GM18870 (cell line): Measurements from ENCODE around the gene CEP44.
"Not testable (repeated sequence)": the region's sequence is repeated elsewhere in the genome, so short reads cannot be mapped to it uniquely, and the experiment has no call there.

ENCODE experiments used
- ATAC-seq: cut with Tn5 transposase; IDR thresholded peaks from one replicate; pipeline ENCODE4 v1.9.1; 2021; ENCODE audit warnings: moderate library complexity; ENCODE audit not compliant: unreplicated experiment

The CEP44 gene

DNA sequence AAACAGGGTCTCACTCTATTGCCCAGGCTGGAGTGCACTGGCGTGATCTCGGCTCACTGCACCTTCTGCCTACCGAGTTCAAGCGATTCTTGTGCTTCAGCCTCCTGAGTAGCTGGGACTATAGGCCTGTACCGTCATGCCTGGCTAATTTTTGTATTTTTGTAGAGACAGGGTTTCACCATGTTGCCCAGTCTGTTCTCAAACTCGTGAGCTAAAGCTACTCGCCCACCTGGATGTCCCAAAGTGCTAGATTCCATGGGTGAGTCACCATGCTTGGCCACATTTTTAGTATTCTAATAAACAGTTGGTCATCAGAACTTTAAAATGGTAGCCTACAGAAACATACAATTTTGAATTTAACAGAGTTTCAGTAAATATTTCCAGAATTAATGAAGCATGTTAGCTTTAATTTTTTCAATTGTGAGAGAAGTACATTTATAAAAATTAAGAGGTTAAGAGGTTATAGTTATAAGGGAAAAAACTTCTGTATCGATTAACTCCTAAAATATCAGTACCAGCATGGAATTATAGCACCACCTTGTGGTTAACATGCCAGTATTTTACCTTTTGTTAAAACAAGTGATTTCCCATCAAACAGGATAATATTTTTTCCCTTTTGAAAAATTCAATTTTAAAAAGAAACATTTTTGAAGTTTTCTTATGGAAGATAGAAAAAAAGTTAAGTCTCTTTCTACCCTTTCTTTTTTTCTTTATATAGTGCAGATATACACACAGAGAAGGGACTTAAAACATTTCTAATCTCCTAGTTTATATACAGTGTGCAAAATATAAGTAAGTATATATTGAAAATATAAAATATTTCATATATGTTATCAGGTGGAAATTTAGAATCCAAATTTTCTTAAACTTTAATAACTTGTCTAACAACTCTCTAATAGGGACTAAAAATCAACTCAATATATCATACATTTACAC is 35.4 kb downstream of the CEP44 start:
- no peak for ATAC-seq

GRCh38 chr4:174320494-174321199 is 36.9 kb downstream of the CEP44 start:
- no peak for ATAC-seq

GRCh38 chr4:174324236-174324635 is 40.5 kb downstream of the CEP44 start:
- no peak for ATAC-seq

DNA sequence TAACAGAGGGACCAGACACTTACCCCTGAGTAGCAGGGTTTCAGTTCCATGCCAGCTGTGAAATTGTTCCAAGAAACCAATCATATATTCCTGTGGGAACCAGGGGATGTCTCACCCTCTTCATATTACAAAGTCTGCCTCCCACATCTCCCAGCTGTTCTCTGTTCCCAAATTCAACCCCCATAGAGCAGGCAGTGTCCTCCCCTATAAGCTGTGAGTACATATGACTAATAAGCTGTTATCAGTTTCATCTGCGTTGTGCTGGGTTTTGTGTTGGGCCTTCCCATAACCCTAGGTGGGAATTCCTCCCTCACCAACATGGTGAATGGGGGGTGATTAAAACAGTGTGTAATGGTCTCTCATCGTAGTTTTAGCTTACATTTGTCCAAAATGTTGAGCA is 41.0 kb downstream of the CEP44 start:
- no peak for ATAC-seq

- no peak for ATAC-seq
Observed at GRCh38 chr4:174332741-174333493, 49.2 kb downstream of the CEP44 start.

DNA sequence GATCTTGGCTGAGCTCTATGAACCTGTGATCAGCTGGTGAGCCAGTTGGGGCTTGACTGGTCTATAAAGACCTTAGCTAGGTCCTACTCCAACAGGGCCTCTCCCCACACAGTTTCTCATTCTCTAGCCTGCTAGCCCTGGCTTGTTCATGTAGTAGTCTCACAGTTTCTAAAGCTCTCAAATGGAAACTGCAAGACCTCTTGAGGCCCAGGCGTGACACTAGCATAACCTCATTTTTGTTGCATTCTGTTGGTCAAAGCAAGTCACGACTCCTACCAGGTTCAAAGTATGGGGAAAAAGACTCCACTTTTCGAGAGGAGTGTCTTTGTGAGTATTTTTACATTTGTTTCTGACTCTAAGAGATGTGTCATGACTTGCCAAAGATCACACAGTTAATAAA is 50.9 kb downstream of the CEP44 start:
- peak; percentile 99 for ATAC-seq

DNA sequence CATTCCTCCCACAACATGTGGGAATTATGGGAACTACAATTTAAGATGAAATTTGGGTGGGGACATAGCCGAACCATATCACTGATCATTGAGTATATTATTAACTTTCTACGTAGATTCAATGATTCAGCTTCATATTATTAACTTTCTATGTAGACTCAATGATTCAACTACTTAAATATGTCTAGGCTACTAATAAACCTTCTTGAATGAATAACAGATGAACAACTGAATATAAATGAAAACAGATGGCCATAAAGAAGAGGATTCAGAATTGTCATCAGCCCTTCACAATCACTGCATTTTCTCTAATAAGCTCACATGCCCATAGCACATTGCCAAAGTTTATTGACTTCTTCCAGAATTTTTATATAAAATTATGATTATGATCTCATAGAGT is 57.0 kb downstream of the CEP44 start:
- no peak for ATAC-seq

GRCh38 chr4:174349156-174349555 is 65.4 kb downstream of the CEP44 start:
- no peak for ATAC-seq

GRCh38 chr4:174352061-174352819 is 68.5 kb downstream of the CEP44 start:
- ATAC-seq: no peak

GRCh38 chr4:174357321-174357720 is 73.6 kb downstream of the CEP44 start:
- ATAC-seq: no peak

GRCh38 chr4:174358410-174358809 is 74.7 kb downstream of the CEP44 start:
- peak; percentile 49 for ATAC-seq

GRCh38 chr4:174358829-174359228 is 75.1 kb downstream of the CEP44 start:
- ATAC-seq: peak; percentile 99

GRCh38 chr4:174362340-174362739 is 78.6 kb downstream of the CEP44 start:
- no peak for ATAC-seq

GRCh38 chr4:174363782-174364181 is 80.1 kb downstream of the CEP44 start:
- not testable (repeated sequence) for ATAC-seq

GRCh38 chr4:174365018-174365587 is 81.4 kb downstream of the CEP44 start:
- no peak for ATAC-seq

DNA sequence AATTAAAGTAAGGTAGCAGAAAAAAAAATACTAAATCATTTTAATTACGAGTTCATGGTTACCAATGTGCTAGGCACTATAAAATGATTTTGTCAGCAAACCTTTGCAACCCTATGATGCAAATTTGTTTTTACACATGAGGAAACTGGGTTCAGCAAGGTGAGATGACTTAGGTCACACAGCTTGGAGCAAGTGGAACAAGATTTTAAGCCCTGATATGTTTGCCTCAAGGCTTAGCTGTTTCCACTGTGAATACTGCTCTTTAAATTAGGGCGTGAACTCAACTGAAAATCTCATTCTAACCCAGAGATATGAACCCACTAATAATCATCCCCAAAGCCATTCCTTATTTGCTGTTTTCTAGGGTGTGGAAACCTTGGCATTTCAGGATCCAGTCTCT is 86.3 kb downstream of the CEP44 start:
- no peak for ATAC-seq

GRCh38 chr4:174373821-174374220 is 90.1 kb downstream of the CEP44 start:
- no peak for ATAC-seq

DNA sequence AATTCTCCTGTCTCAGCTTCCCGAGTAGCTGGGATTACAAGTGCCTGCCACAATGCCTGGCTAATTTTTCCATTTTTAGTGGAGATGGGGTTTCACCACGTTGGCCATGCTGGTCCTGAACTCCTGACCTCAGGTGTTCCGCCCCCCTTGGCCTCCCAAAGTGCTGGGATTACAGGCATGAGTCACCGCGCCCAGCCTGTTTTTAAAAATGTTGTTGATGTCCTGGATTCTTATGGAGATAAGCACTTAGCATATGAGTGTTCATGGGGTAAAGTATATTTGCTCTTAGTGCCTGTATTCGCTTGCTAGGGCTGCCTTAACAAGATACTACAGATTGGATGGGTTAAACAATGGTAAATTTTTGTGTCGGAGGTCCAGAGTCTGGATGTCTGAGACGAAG is 91.7 kb downstream of the CEP44 start:
- ATAC-seq: no peak

DNA sequence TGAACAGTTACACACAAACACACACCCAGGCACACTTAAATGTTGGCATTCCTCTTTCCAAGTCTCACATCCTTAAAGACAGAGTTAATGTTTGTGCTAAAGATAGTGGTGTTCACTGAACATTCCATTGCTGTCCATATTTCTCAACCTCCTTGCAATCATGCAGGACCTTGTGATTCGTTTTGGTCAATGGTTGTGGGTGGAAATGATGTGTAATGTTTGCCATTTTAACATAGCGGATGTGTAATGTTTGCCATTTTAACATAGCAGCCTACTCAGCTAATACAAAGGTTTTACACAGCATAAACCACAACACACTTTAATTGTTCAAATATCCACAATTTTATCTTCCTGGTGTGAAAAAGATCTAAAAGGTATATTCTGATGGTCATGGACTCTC is 93.9 kb downstream of the CEP44 start:
- no peak for ATAC-seq

GRCh38 chr4:174378951-174379350 is 95.2 kb downstream of the CEP44 start:
- ATAC-seq: no peak
